ENCODE measurements around the gene IL12RB1. TPM values are rescaled to one million over a fixed set of nuclear protein-coding genes. Genes with fewer than 3 reads are reported as not detected.

The IL12RB1 gene
- polyA plus RNA-seq, 1 donor (not counting 4 experiments of a cell fraction or from before 2014, with no cell fraction given), result 0.09 TPM

DNA sequence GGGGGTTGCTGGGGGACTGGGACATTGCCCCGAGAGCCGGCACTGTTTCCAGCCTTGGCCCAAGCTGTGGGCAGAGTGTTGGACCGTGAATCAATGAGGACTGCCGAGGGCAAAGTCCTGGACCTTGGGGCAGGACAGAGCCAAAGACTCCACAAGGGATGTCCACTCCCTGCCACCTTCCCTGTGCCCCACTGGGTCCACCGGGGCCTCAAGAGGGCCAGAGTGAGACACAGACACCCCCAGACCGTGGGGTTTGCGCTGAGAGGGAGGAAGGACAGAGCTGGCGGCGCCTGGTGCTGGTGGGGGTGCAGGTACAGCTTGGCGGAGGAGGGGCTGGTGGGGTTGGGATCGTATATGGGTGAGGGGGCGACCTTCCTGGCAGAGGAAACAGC lies 22.6 kb upstream of the IL12RB1 start:
- Histone ChIP-seq H3K79me2 (ENCODE audit: control insufficient read depth, insufficient read depth, low read length) (no peaks in the 10 kb centered on the region), H3K9me1 (ENCODE audit: control insufficient read depth, extremely low read depth, insufficient read depth, low read length) (no peaks in the 10 kb centered on the region), H2AFZ (ENCODE audit: control insufficient read depth, low read length) (no peak overlapping the region), H3K27me3 (ENCODE audit: control insufficient read depth, extremely low read depth, insufficient read depth, low read length) (peaks cover 10% of the 10 kb centered on the region), H3K9me3 (ENCODE audit: control insufficient read depth, low read depth, low read length) (no peaks in the 10 kb centered on the region), H4K20me1 (ENCODE audit: control insufficient read depth, extremely low read depth, insufficient read depth, low read length) (no peaks in the 10 kb centered on the region), H3K4me2 (ENCODE audit: control insufficient read depth, extremely low read depth, insufficient read depth, low read depth, low read length) (peak overlapping the region; percentile 82), H3K36me3 (ENCODE audit: control insufficient read depth in 2 of 2, extremely low read depth in 1 of 2, insufficient read depth in 2 of 2, low read length in 2 of 2) (no peaks in the 10 kb centered on the region), H3K4me1 (ENCODE audit: control insufficient read depth, extremely low read depth, insufficient read depth, low read length) (peaks cover 9% of the 10 kb centered on the region), H3K4me3 (ENCODE audit: control insufficient read depth in 2 of 3, extremely low read depth in 1 of 3, insufficient read depth in 2 of 3, low read depth in 1 of 3, low read length in 3 of 3) (peak overlapping the region in 1 of 3 experiments; percentile 33), H3K27ac (ENCODE audit: control insufficient read depth, insufficient read depth, low read length) (no peak overlapping the region), H3K9ac (ENCODE audit: control insufficient read depth, extremely low read depth, insufficient read depth, low read length) (no peak overlapping the region)
- DNase-seq (ENCODE audit: low read depth, low spot score) (no peak), FAIRE-seq (no peak)
- TF ChIP-seq EZH2 (IDR thresholded peaks at IDR 0.05; ENCODE audit: low read length), result no peak
- TF ChIP-seq, protein P1, sequence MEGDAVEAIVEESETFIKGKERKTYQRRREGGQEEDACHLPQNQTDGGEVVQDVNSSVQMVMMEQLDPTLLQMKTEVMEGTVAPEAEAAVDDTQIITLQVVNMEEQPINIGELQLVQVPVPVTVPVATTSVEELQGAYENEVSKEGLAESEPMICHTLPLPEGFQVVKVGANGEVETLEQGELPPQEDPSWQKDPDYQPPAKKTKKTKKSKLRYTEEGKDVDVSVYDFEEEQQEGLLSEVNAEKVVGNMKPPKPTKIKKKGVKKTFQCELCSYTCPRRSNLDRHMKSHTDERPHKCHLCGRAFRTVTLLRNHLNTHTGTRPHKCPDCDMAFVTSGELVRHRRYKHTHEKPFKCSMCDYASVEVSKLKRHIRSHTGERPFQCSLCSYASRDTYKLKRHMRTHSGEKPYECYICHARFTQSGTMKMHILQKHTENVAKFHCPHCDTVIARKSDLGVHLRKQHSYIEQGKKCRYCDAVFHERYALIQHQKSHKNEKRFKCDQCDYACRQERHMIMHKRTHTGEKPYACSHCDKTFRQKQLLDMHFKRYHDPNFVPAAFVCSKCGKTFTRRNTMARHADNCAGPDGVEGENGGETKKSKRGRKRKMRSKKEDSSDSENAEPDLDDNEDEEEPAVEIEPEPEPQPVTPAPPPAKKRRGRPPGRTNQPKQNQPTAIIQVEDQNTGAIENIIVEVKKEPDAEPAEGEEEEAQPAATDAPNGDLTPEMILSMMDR (optimal IDR thresholded peaks at IDR 0.05 in 1 of 3, IDR thresholded peaks at IDR 0.05 in 1 of 3, conservative IDR thresholded peaks at IDR 0.05 in 1 of 3; ENCODE audit: extremely low read depth in 1 of 3, insufficient read depth in 2 of 3, low read length in 3 of 3), result no peak
- dilution Hi-C loops (cut with MboI; ENCODE audit: extremely low pct_ligation_motif_present, low sequenced_read_pairs), result no loop called here

DNA sequence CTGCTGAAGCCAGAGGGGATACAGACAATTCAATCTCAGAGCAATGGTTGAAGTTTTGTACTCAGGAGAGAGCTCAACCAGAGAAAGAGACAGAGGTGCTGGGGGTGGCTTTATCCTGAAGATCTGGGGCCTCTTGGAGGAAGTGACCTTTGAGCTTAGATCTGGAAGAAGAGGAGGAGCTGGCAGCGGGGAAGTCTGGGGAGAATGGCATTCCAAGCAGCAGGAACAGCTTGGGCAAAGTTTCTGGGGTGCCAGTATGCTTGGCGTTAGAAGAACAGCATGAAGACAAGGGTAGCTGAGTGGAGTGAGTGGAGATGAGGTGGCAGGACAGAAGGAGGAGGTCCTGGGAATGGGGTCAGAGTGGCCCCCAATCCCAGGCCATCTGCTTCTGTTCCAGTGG lies 22.2 kb upstream of the IL12RB1 start:
- no peak overlapping the region for H3K27ac ChIP-seq (ENCODE audit: control insufficient read depth, insufficient read depth, low read length)
- no peak overlapping the region for H3K9ac ChIP-seq (ENCODE audit: control insufficient read depth, extremely low read depth, insufficient read depth, low read length)
- H3K79me2 ChIP-seq (ENCODE audit: control insufficient read depth, insufficient read depth, low read length), result no peaks in the 10 kb centered on the region

More for the DNA sequence above, 22.2 kb upstream of the IL12RB1 start:
- DNase-seq (ENCODE audit: low read depth, low spot score) (no peak), FAIRE-seq (no peak)
- TF ChIP-seq EZH2 (IDR thresholded peaks at IDR 0.05; ENCODE audit: low read length), result no peak
- TF ChIP-seq, protein P1 (optimal IDR thresholded peaks at IDR 0.05 in 1 of 3, IDR thresholded peaks at IDR 0.05 in 1 of 3, conservative IDR thresholded peaks at IDR 0.05 in 1 of 3; ENCODE audit: extremely low read depth in 1 of 3, insufficient read depth in 2 of 3, low read length in 3 of 3), result no peak
- Histone ChIP-seq H3K27me3 (ENCODE audit: control insufficient read depth, extremely low read depth, insufficient read depth, low read length) (peaks cover 10% of the 10 kb centered on the region), H4K20me1 (ENCODE audit: control insufficient read depth, extremely low read depth, insufficient read depth, low read length) (no peaks in the 10 kb centered on the region), H3K4me2 (ENCODE audit: control insufficient read depth, extremely low read depth, insufficient read depth, low read depth, low read length) (no peak overlapping the region), H3K36me3 (ENCODE audit: control insufficient read depth in 2 of 2, extremely low read depth in 1 of 2, insufficient read depth in 2 of 2, low read length in 2 of 2) (no peaks in the 10 kb centered on the region), H3K9me1 (ENCODE audit: control insufficient read depth, extremely low read depth, insufficient read depth, low read length) (no peaks in the 10 kb centered on the region), H3K4me1 (ENCODE audit: control insufficient read depth, extremely low read depth, insufficient read depth, low read length) (peaks cover 12% of the 10 kb centered on the region), H2AFZ (ENCODE audit: control insufficient read depth, low read length) (no peak overlapping the region), H3K9me3 (ENCODE audit: control insufficient read depth, low read depth, low read length) (no peaks in the 10 kb centered on the region), H3K4me3 (ENCODE audit: control insufficient read depth in 2 of 3, extremely low read depth in 1 of 3, insufficient read depth in 2 of 3, low read depth in 1 of 3, low read length in 3 of 3) (no peak overlapping the region)
- dilution Hi-C loops (cut with MboI; ENCODE audit: extremely low pct_ligation_motif_present, low sequenced_read_pairs), result no loop called here

All from keratinocyte (primary cell).